T-helper 17 cell (primary cell): Measurements from ENCODE around the gene TRIM2. TPM values are rescaled to one million over a fixed set of nuclear protein-coding genes. Genes with fewer than 3 reads are reported as not detected.
A peak's percentile ranks its signal among the peaks of the same experiment; 100 is the strongest.

Experiments used
- ATAC-seq: fragments of 150-1000 bp; cut with Tn5 transposase; 2 replicates; pipeline ENCODE4 v1.10.0; 2021; ENCODE audit warnings: mild to moderate bottlenecking, moderate library complexity
- DNase-seq, 3 donors: peaks; one replicate each; pipeline versions ENCODE4 v3.0.0 to v3.0.0-alpha.2; 2020 to 2021
- H3K9me3 ChIP-seq: one replicate; pipeline ENCODE4 v1.7.0; 2013; ENCODE audit warnings: low read length, mild to moderate bottlenecking; ENCODE audit not compliant: control insufficient read depth, poor library complexity, severe bottlenecking
- H3K27ac Mint-ChIP-seq: one replicate; pipeline ENCODE4 v1.8.0; 2022; ENCODE audit warnings: mild to moderate bottlenecking, moderate library complexity, mixed read lengths
- H3K27me3 Mint-ChIP-seq: one replicate; pipeline ENCODE4 v1.8.0; 2022; ENCODE audit warnings: mixed read lengths
- H3K36me3 Mint-ChIP-seq: one replicate; pipeline ENCODE4 v1.8.0; 2022; ENCODE audit warnings: low read depth, mixed read lengths
- H3K4me1 Mint-ChIP-seq: one replicate; pipeline ENCODE4 v1.8.0; 2022; ENCODE audit warnings: mild to moderate bottlenecking, mixed read lengths
- H3K4me3 Mint-ChIP-seq: one replicate; pipeline ENCODE4 v1.8.0; 2022; ENCODE audit warnings: mild to moderate bottlenecking, moderate library complexity, mixed read lengths
- total RNA-seq, 4 donors: library from RNA in 2 of 4; stranded (reverse) in 2 of 4; gene quantifications; one replicate each; pipeline ENCODE4 v1.2.3 and lab custom pipeline; 2022 to 2026

The TRIM2 gene
- total RNA-seq, 2 donors from 2014 or later = 4.3 to 9.5 TPM

DNA sequence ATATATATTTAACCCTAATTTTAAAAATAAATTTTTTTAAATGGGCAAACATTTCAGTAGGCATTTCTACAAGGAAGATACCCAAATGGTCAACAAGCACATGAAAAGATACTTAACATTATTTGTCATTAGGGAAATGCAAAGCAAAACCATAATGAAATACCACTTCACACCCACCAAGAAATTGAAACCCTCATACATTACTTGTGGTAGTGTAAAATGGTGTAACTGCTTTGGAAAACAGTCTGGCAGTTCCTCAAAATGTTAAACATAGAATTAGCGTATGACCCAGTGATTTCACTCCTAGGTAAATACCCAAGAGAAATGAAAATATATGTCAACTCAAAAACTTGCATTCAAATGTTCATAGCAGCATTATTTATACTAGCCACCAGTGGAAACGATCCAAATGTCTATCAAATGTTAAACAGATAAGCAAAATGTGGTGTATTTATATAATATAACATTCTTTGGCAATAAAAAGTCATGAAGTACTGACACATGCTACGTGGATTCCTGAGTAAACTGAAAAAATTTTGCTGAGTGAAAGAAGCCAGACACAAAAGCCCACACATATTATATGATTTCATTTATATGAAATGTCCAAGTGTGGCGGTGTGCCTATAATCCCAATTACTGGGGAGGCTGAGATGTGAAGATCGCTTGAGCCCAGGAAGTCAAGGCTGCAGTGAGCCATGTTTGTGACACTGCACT lies 16.6 kb downstream of the TRIM2 start:
- peak overlapping the region; percentile 92 for H3K4me3 Mint-ChIP-seq
- H3K27me3 Mint-ChIP-seq = peaks cover 6% of the 10 kb centered on the region
- H3K36me3 Mint-ChIP-seq = peaks cover 7% of the 10 kb centered on the region

GRCh38 chr4:153221783-153222706 lies 17.8 kb downstream of the TRIM2 start:
- ATAC-seq = peak; percentile 67
- DNase-seq = peak in 2 of 3 donors; percentile 12 to 20
- Mint-ChIP-seq H3K4me3 (peak overlapping the region; percentile 92), H3K27me3 (peaks cover 5% of the 10 kb centered on the region), H3K36me3 (peaks cover 7% of the 10 kb centered on the region), H3K27ac (peak overlapping the region; percentile 80), H3K4me1 (peaks cover 29% of the 10 kb centered on the region)
- no peaks in the 10 kb centered on the region for H3K9me3 ChIP-seq

More for the DNA sequence above, 16.6 kb downstream of the TRIM2 start:
- no peak for DNase-seq
- H3K4me1 Mint-ChIP-seq = peaks cover 27% of the 10 kb centered on the region
- ATAC-seq = no peak
- H3K9me3 ChIP-seq = no peaks in the 10 kb centered on the region
- no peak overlapping the region for H3K27ac Mint-ChIP-seq

GRCh38 chr4:153222707-153223426 lies 18.6 kb downstream of the TRIM2 start:
- peak overlapping the region; percentile 92 for H3K4me3 Mint-ChIP-seq
- peak; percentile 62 for ATAC-seq
- DNase-seq = peak in 2 of 3 donors; percentile 13 to 20
- H3K27ac Mint-ChIP-seq = peak overlapping the region; percentile 80
- H3K4me1 Mint-ChIP-seq = peaks cover 25% of the 10 kb centered on the region
- peaks cover 2% of the 10 kb centered on the region for H3K27me3 Mint-ChIP-seq
- H3K36me3 Mint-ChIP-seq = peaks cover 4% of the 10 kb centered on the region
- H3K9me3 ChIP-seq = no peaks in the 10 kb centered on the region

DNA sequence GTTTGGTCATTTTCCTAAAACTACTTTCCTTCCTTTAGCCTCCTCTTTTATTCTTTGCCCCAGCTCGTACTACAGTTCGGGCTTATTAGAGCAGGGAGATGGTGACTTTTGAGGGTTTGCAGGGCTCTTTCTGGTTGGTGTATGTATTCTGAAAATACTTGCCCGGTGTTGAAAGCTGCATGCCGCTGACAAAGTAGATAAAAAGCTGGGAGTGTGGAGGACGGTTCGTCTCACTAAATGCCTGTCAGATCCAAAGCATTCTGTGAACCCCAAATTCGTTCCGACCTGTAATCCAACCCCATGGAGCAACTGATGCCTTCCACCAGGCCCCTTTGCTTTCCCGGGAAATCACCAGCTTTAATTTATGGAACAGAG lies 19.2 kb downstream of the TRIM2 start:
- Mint-ChIP-seq H3K27me3 (peaks cover 4% of the 10 kb centered on the region), H3K27ac (peak overlapping the region; percentile 79), H3K4me1 (peaks cover 28% of the 10 kb centered on the region), H3K36me3 (peaks cover 4% of the 10 kb centered on the region), H3K4me3 (peak overlapping the region; percentile 92)
- no peaks in the 10 kb centered on the region for H3K9me3 ChIP-seq
- DNase-seq (no peak), ATAC-seq (no peak)

GRCh38 chr4:153223930-153224329 lies 19.7 kb downstream of the TRIM2 start:
- ATAC-seq (no peak), DNase-seq (no peak)
- no peaks in the 10 kb centered on the region for H3K9me3 ChIP-seq
- Mint-ChIP-seq H3K4me1 (peaks cover 31% of the 10 kb centered on the region), H3K27ac (peak overlapping the region; percentile 79), H3K4me3 (peak overlapping the region; percentile 92), H3K27me3 (peaks cover 9% of the 10 kb centered on the region), H3K36me3 (peaks cover 7% of the 10 kb centered on the region)

- peaks cover 9% of the 10 kb centered on the region for H3K27me3 Mint-ChIP-seq
- H3K27ac Mint-ChIP-seq = peak overlapping the region; percentile 79
- no peak for ATAC-seq
- H3K4me1 Mint-ChIP-seq = peaks cover 31% of the 10 kb centered on the region
- H3K36me3 Mint-ChIP-seq = peaks cover 7% of the 10 kb centered on the region
- H3K4me3 Mint-ChIP-seq = peak overlapping the region; percentile 92
- DNase-seq = no peak
- H3K9me3 ChIP-seq = no peaks in the 10 kb centered on the region
These were observed 20.2 kb downstream of the TRIM2 start for GRCh38 chr4:153224474-153224873.

- Mint-ChIP-seq H3K27ac (no peak overlapping the region), H3K4me1 (peaks cover 29% of the 10 kb centered on the region), H3K27me3 (peaks cover 13% of the 10 kb centered on the region), H3K36me3 (peaks cover 7% of the 10 kb centered on the region), H3K4me3 (no peak overlapping the region)
- DNase-seq (no peak), ATAC-seq (no peak)
- H3K9me3 ChIP-seq = no peaks in the 10 kb centered on the region
These were observed 23.3 kb downstream of the TRIM2 start for GRCh38 chr4:153227469-153228075.

GRCh38 chr4:153228512-153229140 lies 24.4 kb downstream of the TRIM2 start:
- H3K27ac Mint-ChIP-seq = no peak overlapping the region
- no peak for ATAC-seq

DNA sequence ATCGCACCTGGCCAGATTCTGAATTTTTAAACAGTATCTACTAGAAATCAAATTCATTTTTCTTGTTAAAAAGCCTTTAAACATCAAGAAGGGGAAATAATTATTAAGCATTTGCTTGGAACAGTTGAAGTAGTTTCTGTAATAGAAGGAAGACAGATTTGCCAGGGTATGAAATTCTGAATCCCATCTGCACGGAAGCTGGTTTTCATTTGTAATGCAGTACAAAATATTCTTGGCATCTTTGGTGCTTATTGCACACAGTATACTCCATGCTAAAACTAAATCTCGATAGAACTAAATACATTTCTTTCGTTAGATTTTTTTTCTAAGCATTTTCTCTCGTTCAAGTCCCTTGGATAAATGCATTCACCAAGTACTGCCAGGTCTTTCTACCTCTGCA lies 25.3 kb downstream of the TRIM2 start:
- no peaks in the 10 kb centered on the region for H3K9me3 ChIP-seq
- ATAC-seq = no peak
- H3K4me3 Mint-ChIP-seq = no peak overlapping the region
- H3K27me3 Mint-ChIP-seq = peaks cover 13% of the 10 kb centered on the region
- peaks cover 33% of the 10 kb centered on the region for H3K4me1 Mint-ChIP-seq
- H3K27ac Mint-ChIP-seq = no peak overlapping the region
- DNase-seq = no peak
- peaks cover 3% of the 10 kb centered on the region for H3K36me3 Mint-ChIP-seq

More at GRCh38 chr4:153228512-153229140, 24.4 kb downstream of the TRIM2 start:
- Mint-ChIP-seq H3K36me3 (peaks cover 7% of the 10 kb centered on the region), H3K27me3 (peaks cover 13% of the 10 kb centered on the region), H3K4me1 (peaks cover 36% of the 10 kb centered on the region), H3K4me3 (no peak overlapping the region)
- H3K9me3 ChIP-seq = no peaks in the 10 kb centered on the region
- DNase-seq = no peak

DNA sequence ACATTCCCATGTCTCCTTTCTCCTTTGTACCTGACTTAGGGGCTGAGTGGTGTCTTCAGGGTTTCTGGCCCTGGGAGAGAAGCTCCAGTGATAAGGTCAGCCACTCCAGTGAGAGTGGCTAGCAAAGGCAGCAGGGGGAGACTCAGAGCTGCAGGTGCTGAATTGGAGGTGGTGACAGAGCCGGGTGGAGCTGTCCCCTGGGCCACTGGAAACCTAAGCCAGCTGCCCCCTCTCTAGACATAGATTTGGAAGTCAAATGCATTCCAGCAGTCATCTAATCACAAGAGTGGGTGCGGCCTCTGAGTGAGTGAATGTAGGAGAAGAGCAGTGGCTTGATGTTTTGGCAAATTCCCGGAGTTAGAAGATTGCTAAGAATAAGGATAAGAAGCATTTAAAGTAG lies 28.5 kb downstream of the TRIM2 start:
- H3K27me3 Mint-ChIP-seq = peaks cover 18% of the 10 kb centered on the region
- ATAC-seq (no peak), DNase-seq (no peak)
- no peak overlapping the region for H3K4me3 Mint-ChIP-seq
- peaks cover 5% of the 10 kb centered on the region for H3K36me3 Mint-ChIP-seq
- H3K4me1 Mint-ChIP-seq = peaks cover 25% of the 10 kb centered on the region
- no peak overlapping the region for H3K27ac Mint-ChIP-seq
- no peaks in the 10 kb centered on the region for H3K9me3 ChIP-seq

- Mint-ChIP-seq H3K4me1 (peaks cover 23% of the 10 kb centered on the region), H3K27me3 (peaks cover 10% of the 10 kb centered on the region), H3K36me3 (peaks cover 3% of the 10 kb centered on the region), H3K27ac (no peak overlapping the region), H3K4me3 (no peak overlapping the region)
- no peak for ATAC-seq
- no peak for DNase-seq
- no peaks in the 10 kb centered on the region for H3K9me3 ChIP-seq
These were observed 29.6 kb downstream of the TRIM2 start for GRCh38 chr4:153233761-153234371.

- no peak for ATAC-seq
- peaks cover 3% of the 10 kb centered on the region for H3K36me3 Mint-ChIP-seq
- H3K9me3 ChIP-seq = no peaks in the 10 kb centered on the region
- no peak for DNase-seq
- H3K4me3 Mint-ChIP-seq = no peak overlapping the region
- peaks cover 23% of the 10 kb centered on the region for H3K4me1 Mint-ChIP-seq
- H3K27me3 Mint-ChIP-seq = peaks cover 10% of the 10 kb centered on the region
- peak overlapping the region; percentile 34 for H3K27ac Mint-ChIP-seq
These were observed 30.6 kb downstream of the TRIM2 start for GRCh38 chr4:153234885-153235284.
